NOMO-1 treated with DMSO at 0.1 percent for 48 hours (cell line): ENCODE data around the gene MTLN.
A peak's percentile ranks its signal among the peaks of the same experiment; 100 is the strongest.
"Not testable (repeated sequence)": the region's sequence is repeated elsewhere in the genome, so short reads cannot be mapped to it uniquely, and the experiment has no call there.

ENCODE experiments used
- DNase-seq: peaks from one replicate; lab custom pipeline; 2025; ENCODE audit not compliant: unreplicated experiment; lab: John Stamatoyannopoulos, UW

Gene MTLN, protein sequence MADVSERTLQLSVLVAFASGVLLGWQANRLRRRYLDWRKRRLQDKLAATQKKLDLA

DNA sequence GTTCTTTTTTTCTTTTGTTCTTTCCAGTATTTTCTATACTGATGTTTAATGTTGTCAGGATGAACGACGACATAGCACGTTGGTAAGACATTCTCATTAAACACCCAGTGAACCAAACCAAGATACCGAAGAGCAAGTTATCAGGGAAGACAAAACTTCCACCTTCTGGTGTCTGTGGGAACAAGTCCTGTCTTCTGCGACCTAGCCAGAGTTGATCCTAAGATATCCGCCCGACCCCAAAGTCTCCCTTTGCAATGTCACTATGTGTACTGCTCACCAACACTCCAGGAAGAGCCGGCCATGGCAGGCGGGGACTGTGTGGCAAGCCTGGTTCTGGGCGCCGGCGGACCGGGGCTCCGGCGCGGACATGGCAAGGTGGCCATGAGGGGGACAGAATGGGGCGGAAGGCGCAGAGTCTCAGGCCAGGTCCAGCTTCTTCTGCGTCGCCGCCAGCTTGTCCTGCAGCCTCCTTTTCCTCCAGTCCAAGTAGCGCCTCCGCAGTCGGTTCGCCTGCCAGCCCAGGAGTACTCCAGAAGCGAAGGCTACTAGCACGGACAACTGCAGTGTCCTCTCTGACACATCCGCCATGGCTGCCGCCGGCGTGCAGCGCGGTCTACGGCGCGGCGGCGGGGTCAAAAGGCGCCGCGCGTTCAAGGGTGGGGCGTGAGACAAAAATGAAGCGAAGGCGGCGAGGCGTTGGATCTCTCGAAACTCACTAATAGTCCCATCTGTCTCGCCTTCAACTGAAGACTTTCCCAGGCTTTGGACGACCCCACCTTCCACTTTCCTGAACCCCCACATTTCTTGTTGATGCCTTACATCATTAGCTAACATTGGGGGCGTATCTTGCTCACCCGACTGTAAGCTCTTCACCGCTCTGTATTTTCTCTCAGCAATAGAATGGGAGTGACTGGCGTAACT, at the start of gene MTLN:
MTLN (minus strand) TSS at position 610 of the 921 bp plus-strand sequence; CDS start at position 588, 22 bp downstream.
- DNase-seq: peak; percentile 60

DNA sequence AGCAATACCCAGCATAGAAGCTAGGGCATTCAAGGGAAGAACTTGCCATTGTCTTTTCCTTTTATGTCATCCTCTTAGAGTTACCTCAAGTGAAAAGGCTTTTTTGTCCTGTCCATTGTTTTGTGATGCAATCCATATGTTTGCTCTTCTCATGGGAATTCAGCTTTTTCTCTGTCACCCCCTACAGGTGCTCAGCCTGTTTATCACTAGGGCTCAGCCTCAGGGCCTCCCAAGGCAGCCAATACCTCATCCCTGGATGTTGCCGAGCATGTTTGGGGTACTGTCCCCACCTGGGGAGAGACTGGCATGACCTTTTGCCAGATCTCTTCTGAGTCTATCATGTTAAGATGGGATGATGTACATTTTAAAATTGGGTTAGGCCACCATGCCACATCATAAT, 49.6 kb upstream of the MTLN start:
- DNase-seq: not testable (repeated sequence)

DNA sequence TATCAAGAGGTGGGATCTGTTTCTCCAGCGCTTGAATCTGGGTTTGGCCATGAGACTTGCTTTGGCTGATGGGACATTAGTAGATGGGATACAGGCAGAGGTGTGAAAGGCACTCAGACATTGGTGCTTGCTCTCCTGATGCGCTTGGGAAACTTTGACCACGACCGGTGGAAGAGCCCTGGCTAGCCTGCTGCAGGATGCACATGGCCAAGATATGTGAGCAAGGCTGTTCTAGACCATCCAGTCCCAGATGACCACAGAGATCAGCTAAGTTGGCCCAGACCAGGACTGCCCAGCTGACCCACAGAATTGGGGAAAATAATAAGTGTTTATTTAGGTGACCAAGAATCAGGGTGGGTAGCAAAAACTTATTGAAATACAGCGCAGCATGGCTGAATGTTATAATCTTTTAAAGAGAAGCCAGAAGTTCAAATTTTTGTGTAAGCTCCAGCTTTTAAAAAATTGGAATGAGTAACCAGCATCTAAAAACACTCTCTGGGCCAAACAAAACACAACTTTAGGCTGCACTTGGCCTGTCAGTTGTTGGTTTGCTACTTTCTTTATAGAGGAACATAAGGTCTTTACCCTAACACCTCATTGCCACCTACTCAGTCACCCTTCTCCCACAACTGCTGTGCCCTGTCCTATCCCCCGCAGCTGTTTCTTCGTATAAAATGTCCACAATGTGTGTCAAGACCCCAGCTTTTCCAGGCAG, 35.9 kb upstream of the MTLN start:
- not testable (repeated sequence) for DNase-seq

DNA sequence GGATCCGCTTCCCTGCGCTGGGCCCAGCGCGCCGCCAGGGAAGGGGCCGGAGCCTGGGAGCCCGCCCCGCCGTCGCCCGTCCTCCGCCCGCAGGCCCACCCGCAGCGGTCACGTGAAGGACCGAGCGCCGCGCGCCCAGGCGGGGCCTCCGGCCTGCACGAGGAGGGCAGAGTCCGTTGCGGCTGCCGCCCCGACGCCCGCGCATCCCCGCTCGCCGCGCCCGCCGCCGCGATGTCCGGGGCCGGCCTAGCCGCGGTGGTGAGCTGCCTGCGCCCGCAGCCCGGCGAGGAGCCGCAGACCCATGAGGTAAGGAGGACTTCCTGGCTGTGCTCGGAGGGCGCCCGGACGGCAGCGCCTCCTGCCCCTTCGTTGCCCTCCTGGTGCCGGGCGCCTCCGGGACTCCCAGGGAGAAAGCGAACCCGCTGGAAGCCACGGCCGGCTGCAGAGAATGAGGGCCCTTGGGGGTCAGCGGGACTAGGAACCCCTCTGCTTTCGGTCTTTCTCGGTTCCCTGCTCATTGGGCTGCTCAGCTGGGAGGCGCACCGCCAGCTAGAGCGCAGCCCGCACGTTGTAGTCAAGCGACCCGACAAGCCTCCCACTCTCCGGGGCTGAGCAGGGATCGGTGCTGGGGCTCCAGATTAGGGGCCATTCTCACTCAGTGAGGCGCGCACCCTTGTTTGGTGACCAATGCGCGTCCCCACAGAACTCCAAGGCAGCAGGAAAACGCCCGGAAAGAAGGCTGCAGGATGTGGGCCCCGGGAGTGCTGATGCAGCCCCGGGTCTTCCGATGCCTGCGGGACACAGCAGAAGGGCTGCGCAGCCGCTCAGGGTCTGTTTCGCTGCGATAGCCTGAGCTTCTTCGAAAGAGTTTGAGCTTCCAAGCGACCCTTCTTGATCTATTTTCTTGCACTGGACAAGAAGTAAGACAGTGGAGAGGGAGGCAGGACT, 33.4 kb upstream of the MTLN start:
- not testable (repeated sequence) for DNase-seq

DNA sequence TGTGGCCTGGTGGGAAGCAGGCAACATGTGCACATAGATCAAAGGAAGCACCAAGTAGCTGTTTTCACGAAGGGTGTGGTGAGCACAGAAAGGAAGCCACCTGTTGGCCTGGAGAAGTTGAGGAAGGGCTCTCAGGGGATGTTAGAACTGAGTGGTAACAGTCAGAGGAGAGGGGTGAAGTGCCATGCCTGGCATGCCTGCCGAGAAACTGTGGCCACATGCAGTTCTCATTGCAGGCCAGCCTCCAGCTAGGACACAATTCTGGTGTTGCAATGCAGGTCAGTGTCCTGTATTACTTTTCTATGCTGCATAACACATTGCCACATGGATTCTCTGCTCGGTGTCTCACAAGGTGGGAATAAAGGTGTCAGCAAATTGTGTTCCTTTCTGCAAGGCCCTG, 30.9 kb upstream of the MTLN start:
- not testable (repeated sequence) for DNase-seq

DNA sequence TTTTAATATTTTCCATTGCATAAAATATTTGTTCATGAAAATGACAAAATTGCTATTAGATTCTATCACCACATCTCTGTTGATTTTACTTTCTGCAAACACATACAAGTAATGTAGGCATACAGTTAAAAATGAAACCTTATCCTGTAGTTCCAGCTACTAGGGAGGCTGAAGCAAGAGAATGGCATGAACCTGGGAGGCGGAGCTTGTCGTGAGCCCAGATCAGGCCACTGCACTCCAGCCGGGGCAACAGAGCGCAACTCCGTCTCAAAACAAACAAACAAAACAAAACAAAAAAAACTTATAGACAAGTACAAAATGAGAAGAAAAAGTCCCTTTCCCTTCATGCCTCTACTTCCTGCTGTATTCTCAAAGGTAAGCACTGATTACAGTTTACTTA, 22.2 kb upstream of the MTLN start:
- DNase-seq: not testable (repeated sequence)

DNA sequence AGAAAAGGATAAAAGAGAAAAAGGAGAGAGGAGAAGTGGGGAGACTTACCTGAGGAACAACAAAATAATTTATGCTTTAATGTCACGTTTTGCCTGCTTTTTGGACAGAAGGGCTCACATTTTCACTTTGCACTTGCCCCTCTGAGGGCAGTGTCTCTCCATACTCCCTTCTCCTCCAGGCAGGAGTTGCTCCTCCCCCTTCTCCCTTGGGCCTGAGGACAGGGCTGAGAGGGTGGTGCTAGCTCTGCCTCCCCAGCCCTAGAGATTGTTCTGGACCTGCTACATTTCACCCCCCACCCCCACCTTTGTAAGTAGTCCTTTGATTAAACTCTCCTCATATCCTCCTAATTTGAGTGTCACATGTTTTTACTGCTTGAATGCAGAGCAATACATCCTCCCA, 17.5 kb upstream of the MTLN start:
- not testable (repeated sequence) for DNase-seq

DNA sequence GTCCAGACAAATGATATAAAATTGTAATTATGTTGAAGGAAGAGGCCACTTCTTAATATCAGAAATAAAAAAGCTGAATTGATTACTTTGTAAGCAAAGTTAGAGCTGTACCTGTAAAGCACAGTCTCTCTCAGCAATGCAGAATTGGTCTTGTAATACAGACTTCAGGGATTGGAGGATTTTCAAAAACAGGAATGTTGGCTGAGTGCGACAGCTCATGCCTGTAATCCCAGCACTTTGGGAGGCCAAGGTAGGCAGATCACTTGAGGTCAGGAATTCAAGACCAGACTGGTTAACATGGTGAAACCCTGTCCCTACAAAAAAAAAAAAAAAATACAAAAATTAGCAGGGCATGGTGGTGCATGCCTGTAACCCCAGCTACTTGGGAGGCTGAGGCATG, 10.3 kb upstream of the MTLN start:
- DNase-seq: not testable (repeated sequence)

DNA sequence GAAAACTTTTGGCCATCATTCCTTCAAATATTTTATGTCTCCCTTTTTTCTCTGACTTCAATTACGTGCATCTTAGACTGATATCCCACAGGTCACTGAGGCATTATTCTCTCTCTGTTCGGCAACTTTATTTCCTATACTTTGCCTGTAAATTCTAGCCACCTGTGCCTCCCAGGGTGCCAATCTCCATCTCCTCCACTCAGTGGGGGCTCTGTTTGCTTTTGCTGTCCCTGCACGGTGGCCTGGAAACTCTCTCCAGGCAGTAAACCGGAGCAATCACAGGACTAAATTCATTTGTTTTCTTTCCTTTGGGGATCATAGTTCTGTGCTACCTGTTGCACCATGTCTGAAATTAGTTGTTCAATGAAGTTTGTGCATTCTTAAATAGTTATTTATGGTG, 9.6 kb upstream of the MTLN start:
- no peak for DNase-seq

DNA sequence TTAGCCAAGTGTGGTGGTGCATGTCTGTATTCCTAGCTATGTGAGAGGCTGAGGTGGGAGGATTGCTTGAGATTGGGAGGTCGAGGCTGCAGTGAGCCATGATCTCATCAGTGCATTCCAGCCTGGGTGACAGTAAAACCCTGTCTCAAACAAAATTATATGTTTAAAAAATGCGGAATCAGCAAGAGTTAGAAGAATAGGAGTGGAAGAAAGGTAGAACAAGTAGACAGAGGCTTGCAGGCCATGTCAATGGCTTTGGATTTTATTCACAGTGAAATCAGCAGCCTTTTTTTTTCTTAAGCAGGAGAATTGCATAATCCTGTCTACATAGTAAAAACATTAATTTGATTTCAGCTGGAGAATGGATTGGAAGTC, 7.8 kb upstream of the MTLN start:
- DNase-seq: no peak

DNA sequence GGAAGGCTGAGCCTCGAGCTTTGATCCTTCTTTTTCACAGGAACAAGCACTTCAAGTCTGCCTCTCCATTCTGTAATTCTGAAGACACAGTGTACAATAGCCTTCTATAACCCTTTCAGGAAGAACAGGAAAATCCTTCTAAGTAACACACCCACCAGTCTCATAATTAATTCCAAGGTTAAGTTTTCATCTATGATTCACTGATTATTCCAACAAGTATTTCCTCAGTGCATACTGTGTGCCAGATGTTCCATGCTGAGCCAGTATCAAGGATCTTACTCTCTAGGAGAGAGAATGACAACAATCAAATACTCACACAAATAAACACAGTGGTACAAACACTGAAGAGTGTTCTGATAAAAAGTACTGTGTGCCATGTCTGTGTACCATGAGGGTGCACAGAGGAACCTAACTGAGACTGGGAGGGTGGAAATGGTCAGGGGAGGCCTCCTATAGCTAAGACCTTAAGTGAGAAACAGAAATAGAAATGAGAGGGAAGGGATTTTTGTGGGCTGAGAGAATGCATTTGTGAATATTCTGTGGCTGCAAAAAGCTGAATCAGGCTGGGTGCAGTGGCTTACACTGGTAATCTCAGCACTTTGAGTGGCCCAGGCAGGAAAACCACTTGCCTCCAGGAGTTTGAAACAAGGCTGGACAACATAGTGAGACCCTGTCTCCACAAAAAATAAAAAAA, 7.3 kb upstream of the MTLN start:
- DNase-seq: no peak

DNA sequence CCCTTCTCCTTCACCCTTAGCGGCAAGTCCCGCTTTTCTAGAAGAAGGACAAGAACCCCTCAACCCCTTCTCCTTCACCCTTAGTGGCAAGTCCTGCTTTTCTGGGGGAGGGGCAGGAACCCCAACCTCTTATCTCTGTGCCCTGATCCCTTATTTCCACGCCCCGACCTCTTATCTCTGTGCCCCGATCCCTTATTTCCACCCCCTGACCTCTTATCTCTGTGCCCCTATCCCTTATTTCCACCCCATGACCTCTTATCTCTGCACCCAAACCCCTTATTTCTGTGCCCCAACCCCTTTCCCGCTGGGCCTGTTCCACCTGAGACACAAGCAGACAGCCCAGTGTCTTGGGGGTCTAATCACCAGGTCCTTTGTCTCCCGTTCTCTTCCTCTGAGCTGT, 6.5 kb upstream of the MTLN start:
- DNase-seq: not testable (repeated sequence)

DNA sequence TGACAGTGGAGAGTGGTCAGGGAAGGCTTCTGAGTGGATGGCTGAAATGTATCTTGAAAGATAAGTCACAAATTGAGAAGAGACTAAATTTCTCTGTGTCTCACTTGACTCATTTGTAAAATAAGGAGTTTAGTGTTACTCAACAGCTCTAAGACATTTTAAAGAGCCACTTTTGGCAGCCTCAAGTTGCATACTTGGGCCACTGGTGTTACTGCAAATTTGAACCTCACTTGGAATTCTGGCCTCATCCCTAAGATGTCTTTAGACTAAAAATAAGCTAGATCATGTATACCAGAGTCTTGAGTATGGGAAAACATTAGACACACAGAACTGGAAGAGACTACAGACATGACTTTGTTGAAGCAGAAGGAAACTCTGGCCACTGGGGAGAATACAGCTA, 4.5 kb upstream of the MTLN start:
- no peak for DNase-seq

DNA sequence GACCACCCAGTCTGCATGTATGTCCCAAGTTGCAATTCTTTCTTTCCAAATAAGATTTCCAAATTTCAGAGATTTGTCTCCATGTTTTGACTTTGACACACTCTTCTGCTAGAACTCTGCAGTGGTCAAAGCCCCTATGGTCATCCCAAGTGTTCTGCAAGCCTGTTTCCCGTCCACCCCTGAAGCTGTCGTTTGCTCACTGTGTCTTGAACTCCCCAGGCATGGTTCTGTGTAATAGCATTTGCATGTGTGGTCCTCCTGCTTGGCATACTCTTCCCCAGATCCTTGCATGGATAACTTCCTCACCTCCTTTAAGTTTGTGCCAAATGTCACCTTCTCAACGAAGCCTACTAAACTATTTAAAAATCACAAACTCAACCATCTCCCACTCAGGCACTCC, 3.9 kb upstream of the MTLN start:
- no peak for DNase-seq

DNA sequence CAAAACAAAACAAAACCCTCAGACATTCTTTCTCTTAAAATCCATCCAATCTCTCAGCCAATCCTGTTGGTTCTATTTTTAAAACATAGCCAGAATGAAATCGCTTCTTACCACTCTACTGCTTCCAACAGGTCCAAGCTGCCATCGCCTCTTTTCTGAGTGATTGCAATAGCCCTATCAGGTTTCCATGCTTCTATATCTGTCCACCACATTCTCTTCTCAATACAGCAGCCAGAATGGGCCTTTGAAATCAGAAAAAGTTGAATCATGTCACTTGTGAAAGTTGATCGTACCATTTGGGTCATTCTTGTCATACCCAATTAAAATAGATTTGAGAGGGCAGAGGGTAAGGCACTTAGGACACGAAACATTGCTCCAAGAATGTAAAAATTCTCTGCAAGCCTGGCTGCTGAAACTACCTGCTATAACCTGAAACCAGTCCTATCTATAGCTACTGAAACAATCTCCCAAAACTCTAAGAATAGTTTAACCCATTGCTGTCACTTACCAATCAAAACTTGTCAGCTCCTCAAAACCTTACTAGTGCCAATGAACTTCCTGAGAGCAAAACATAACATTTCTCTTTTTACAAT, 3.3 kb upstream of the MTLN start:
- DNase-seq: no peak

DNA sequence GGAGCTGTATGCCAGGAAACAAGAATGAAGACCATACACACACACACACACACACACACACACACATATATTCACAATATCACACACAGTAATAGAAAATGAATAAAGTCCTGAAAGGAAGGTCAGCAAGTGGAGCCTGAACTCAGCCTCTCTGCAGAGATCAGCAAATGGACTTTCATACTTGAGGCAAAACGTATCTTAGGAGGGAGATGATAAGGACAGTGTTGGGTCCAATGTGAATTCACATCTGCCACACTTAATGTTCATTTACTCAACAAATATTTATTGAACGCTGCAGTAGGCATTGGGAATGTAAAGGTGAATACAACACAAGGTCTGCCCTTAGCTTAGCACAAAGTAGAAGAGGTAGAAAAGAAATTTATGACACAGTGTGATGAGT, 2.7 kb upstream of the MTLN start:
- no peak for DNase-seq

DNA sequence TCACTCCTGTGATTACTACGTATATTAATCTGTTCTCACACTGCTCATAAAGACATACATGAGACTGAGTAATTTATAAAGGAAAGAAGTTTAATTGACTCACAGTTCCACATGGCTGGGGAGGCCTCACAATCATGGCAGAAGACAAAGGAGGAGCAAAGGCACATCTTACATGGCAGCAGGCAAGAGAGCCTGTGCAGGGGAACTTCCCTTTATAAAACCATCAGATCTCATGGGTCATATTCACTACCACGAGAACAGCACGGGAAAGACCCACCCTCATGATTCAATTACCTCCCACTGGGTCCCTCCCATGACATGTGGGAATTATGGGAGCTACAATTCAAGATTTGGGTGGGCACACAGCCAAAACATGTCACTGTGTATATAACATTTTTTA, 1.2 kb upstream of the MTLN start:
- not testable (repeated sequence) for DNase-seq

DNA sequence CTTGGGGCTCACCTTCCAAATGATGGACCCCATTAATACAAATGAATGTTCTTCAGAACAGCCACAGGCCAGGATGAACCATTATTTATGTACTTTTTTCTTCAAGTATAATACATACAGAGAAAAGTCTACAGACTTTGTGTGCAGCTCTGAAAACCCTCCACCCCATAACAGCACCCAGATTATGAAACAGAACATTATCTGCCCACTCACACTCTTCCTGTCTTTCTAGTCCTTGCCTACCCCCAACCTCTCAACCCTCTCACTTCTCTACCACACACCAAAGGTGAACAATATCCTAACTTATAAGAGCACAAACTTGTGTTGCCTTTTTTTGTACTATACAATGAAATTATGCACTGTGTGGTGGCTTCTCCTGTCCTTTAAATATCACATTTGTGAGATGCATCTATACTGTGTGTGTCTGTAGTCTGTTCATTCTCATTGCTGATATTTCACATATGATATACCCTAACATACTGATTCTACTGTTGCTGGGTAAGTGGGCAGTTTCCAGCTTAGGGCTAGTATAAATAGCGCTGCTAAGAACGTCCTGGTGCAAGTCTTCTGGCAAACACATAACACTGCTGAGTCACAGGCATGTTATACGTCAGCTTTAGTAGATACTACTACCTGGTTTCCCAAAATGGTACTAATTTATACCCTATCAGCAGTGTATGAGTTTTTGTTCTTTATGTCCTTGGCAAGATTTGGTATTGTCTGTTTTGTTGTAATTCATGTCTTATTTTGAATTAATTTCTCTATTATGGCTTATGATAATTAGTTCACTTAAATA, 6.5 kb downstream of the MTLN start:
- DNase-seq: no peak
